RWPE1 (cell line): ENCODE data around the gene HABP4.

Source experiments
- CTCF ChIA-PET: fragments of 350-600 bp; sonication (Branson Sonifier 250); formaldehyde crosslinking; extraction: SDS; loops from one replicate; lab custom pipeline; 2021; lab: Yijun Ruan, JAX
- POLR2A ChIA-PET: fragments of 400-600 bp; formaldehyde crosslinking; extraction: SDS; loops from one replicate; lab custom pipeline; 2020; ENCODE audit warnings: antibody characterized with exemption; ENCODE audit not compliant: low non-redundant PET; lab: Yijun Ruan, JAX
- DNase-seq: peaks from one replicate; pipeline ENCODE4 v3.0.0; 2012; ENCODE audit warnings: low spot score
- H3K27ac ChIP-seq: fragments of 450-650 bp; 2 replicates; pipeline ENCODE4 v1.5.1; 2017
- CTCF ChIP-seq: fragments of 450-650 bp; conservative IDR thresholded peaks from 2 replicates; pipeline ENCODE4 v1.5.1; 2017; ENCODE audit warnings: low read depth, mild to moderate bottlenecking

Gene HABP4

GRCh38 chr9:96480736-96481135 lies 30.8 kb downstream of the HABP4 start:
- POLR2A ChIA-PET = no interaction called here

GRCh38 chr9:96482476-96482875 lies 32.5 kb downstream of the HABP4 start:
- no peak for DNase-seq
- TF ChIP-seq CTCF = no peak
- H3K27ac ChIP-seq = no peak overlapping the region
- POLR2A ChIA-PET = no interaction called here
- CTCF ChIA-PET = no interaction called here

More at GRCh38 chr9:96480736-96481135, 30.8 kb downstream of the HABP4 start:
- CTCF ChIA-PET = no interaction called here
- no peak for TF ChIP-seq CTCF
- no peak for DNase-seq
- H3K27ac ChIP-seq = no peak overlapping the region

- no peak for TF ChIP-seq CTCF
- ChIA-PET POLR2A (no interaction called here), CTCF (no interaction called here)
- DNase-seq = no peak
- no peak overlapping the region for H3K27ac ChIP-seq
These were observed 33.2 kb downstream of the HABP4 start for GRCh38 chr9:96483197-96483596.

GRCh38 chr9:96483733-96484390 lies 33.9 kb downstream of the HABP4 start:
- no peak for TF ChIP-seq CTCF
- CTCF ChIA-PET = no interaction called here
- H3K27ac ChIP-seq = no peak overlapping the region
- no peak for DNase-seq
- POLR2A ChIA-PET = no interaction called here

GRCh38 chr9:96484521-96484931 lies 34.6 kb downstream of the HABP4 start:
- no peak for TF ChIP-seq CTCF
- H3K27ac ChIP-seq = no peak overlapping the region
- DNase-seq = no peak
- CTCF ChIA-PET = no interaction called here
- POLR2A ChIA-PET = no interaction called here

- POLR2A ChIA-PET = no interaction called here
- CTCF ChIA-PET = no interaction called here
- DNase-seq = no peak
- no peak overlapping the region for H3K27ac ChIP-seq
- no peak for TF ChIP-seq CTCF
These were observed 35.3 kb downstream of the HABP4 start for GRCh38 chr9:96485280-96485679.
